A673 (cell line): ENCODE data around the gene IFT52. TPM values are rescaled to one million over a fixed set of nuclear protein-coding genes. Genes with fewer than 3 reads are reported as not detected.

Experiments used
- BruUV-seq: library from RNA; stranded (reverse); fragments of 400-500 nt; replicated peaks from 2 replicates; lab custom pipeline; 2021; lab: Mats Ljungman, UMichigan
- CTCF ChIA-PET: fragments of 300-600 bp; sonication (Branson Sonifier 250); formaldehyde crosslinking; loops from one replicate; lab custom pipeline; 2022; ENCODE audit warnings: antibody characterized with exemption; lab: Charles Lee
- POLR2A ChIA-PET: fragments of 300-600 bp; sonication (Branson Sonifier 250); formaldehyde crosslinking; loops from one replicate; lab custom pipeline; 2022; ENCODE audit warnings: antibody characterized with exemption; ENCODE audit not compliant: low non-redundant PET; lab: Charles Lee
- DNase-seq: peaks from one replicate; pipeline ENCODE4 v3.0.0-alpha.2; 2015; ENCODE audit warnings: low spot score
- H3K27ac ChIP-seq: fragments of 200-600 bp; sonication (generic); 2 replicates; pipeline ENCODE4 v1.5.1; 2016; ENCODE audit warnings: mixed run types, low read depth, mild to moderate bottlenecking, mixed read lengths, antibody characterized with exemption, low read length; ENCODE audit not compliant: poor library complexity, severe bottlenecking
- H3K27me3 ChIP-seq: fragments of 200-600 bp; sonication (generic); replicated peaks from 2 replicates; pipeline ENCODE4 v1.6.1; 2017; ENCODE audit warnings: mixed run types, low read depth, mild to moderate bottlenecking, mixed read lengths, antibody characterized with exemption, low read length; ENCODE audit not compliant: insufficient read depth, poor library complexity
- H3K36me3 ChIP-seq: fragments of 200-600 bp; sonication (generic); 2 replicates; pipeline ENCODE4 v1.6.1; 2016; ENCODE audit warnings: mixed run types, mild to moderate bottlenecking, mixed read lengths, antibody characterized with exemption, low read length; ENCODE audit not compliant: insufficient read depth, poor library complexity, severe bottlenecking
- H3K4me1 ChIP-seq: fragments of 200-600 bp; sonication (generic); 2 replicates; pipeline ENCODE4 v1.6.1; 2017; ENCODE audit warnings: mixed run types, mild to moderate bottlenecking, mixed read lengths, antibody characterized with exemption, low read length; ENCODE audit not compliant: insufficient read depth, poor library complexity, severe bottlenecking
- H3K4me3 ChIP-seq: fragments of 200-600 bp; sonication (generic); 2 replicates; pipeline ENCODE4 v1.5.1; 2016; ENCODE audit warnings: low read depth, mixed run types, mild to moderate bottlenecking, mixed read lengths, low read length; ENCODE audit not compliant: poor library complexity, severe bottlenecking
- H3K9me3 ChIP-seq: fragments of 200-600 bp; sonication (generic); 2 replicates; pipeline ENCODE4 v1.6.1; 2016; ENCODE audit warnings: mixed run types, low read depth, mild to moderate bottlenecking, mixed read lengths, antibody characterized with exemption, low read length; ENCODE audit not compliant: poor library complexity, severe bottlenecking
- EZH2 ChIP-seq: fragments of 200-600 bp; sonication (generic); IDR thresholded peaks from 2 replicates; pipeline ENCODE4 v1.6.1; 2017; ENCODE audit warnings: borderline replicate concordance, low read depth, mild to moderate bottlenecking, mixed read lengths, antibody characterized with exemption, low read length; ENCODE audit not compliant: poor library complexity, severe bottlenecking
- intact Hi-C: fragments of 100-400 bp; cut with micrococcal nuclease; formaldehyde crosslinking; loops from one replicate; pipeline ENCODE4 v1.10.0; 2022; ENCODE audit not compliant: unreplicated experiment
- total RNA-seq: library from RNA; stranded (reverse); gene quantifications from 2 replicates; pipeline ENCODE4 v1.2.3, GENCODE V29; 2021
- TF ChIP-seq, protein P1 (sequence below): fragments of 300-800, 200-600 bp; sonication (generic); conservative IDR thresholded peaks from 2 replicates; pipeline ENCODE4 v1.5.1; 2017; ENCODE audit warnings: low read depth, mild to moderate bottlenecking, antibody characterized with exemption, low read length, moderate library complexity, mixed read lengths

The IFT52 gene
- total RNA-seq, 1 experiment from 2014 or later = 44.3 TPM

DNA sequence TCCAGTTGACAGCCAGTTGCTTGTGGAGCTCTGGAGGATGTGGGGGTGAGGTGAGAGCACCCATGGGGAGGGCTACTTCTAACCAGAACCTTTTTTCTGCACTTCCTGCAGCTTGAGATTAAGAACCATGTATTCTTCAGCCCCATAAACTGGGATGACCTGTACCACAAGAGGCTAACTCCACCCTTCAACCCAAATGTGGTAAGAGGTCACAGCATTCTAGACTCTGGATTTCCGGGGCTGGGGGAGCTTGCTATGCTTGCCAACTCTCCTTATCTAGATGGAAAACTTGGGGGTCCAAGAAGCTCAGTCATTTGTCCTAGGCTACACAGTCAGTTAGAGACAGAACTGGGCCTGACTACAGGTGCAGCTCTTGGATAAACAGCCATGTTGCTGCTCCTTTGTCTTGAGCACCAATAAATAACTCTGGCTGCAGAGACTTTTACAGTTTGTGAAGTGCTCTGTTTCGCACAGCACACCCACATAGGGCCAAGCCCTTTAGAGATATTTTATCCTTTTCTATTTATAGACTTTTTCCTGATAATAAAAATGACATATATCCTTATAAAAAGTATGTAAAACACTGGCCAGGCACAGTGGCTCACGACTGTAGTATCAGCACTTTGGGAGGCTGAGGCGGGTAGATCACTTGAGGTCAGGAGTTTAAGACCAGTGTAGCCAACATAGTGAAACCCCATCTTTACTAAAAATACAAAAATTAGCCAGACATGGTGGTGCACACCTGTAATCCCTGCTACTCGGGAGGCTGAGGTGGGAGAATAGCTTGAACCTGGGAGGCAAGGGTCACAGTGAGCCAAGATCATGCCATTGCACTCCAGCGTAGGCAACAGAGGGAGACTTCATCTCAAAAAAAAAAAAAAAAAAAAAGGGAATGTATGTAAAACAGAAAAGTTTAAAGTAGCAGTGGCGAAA is 10.6 kb upstream of the IFT52 start:
- H3K27me3 ChIP-seq = no peaks in the 10 kb centered on the region
- POLR2A ChIA-PET = no interaction called here
- H3K9me3 ChIP-seq = no peaks in the 10 kb centered on the region
- no peak for TF ChIP-seq EZH2
- TF ChIP-seq, protein P1, sequence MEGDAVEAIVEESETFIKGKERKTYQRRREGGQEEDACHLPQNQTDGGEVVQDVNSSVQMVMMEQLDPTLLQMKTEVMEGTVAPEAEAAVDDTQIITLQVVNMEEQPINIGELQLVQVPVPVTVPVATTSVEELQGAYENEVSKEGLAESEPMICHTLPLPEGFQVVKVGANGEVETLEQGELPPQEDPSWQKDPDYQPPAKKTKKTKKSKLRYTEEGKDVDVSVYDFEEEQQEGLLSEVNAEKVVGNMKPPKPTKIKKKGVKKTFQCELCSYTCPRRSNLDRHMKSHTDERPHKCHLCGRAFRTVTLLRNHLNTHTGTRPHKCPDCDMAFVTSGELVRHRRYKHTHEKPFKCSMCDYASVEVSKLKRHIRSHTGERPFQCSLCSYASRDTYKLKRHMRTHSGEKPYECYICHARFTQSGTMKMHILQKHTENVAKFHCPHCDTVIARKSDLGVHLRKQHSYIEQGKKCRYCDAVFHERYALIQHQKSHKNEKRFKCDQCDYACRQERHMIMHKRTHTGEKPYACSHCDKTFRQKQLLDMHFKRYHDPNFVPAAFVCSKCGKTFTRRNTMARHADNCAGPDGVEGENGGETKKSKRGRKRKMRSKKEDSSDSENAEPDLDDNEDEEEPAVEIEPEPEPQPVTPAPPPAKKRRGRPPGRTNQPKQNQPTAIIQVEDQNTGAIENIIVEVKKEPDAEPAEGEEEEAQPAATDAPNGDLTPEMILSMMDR = no peak
- intact Hi-C loops = no loop called here
- no peaks in the 10 kb centered on the region for H3K4me1 ChIP-seq
- no peak overlapping the region for H3K27ac ChIP-seq
- H3K4me3 ChIP-seq = no peak overlapping the region
- CTCF ChIA-PET = no interaction called here
- BruUV-seq = no TSS peak
- no peaks in the 10 kb centered on the region for H3K36me3 ChIP-seq
- no peak for DNase-seq

DNA sequence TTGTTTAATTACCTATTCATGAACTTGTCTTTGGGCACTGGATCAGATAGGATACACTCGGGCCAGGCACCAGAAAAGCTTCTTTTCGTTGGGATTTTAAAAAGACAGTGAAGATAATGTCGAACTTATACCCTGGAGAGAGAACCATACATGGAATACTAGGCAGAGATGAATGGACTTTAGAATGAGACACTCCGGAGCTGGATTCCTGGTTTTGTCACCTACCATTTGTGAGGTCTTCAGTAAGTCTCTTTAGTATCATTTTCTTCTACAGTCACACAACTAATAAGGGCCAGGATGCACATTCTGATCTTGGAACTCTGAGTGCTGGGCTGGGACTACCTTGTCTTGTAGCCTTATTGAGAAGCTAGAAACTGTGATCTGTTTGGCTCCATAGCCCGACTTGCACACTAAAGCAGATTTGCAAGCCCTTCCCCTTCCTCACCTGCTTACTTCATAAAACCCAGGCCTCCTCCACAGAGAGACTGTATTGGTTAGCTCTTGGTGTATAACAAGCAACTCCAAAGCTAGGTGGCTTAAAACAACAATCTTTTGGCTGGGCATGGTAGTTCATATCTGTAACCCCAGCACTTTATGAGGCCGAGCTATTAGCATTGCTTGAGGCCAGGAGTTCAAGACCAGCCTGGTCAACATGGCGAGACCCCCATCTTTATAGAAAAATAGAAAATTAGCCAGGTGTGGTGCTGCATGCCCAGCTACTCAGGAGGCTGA is 7.4 kb upstream of the IFT52 start:
- intact Hi-C loops = no loop called here
- POLR2A ChIA-PET = no interaction called here

DNA sequence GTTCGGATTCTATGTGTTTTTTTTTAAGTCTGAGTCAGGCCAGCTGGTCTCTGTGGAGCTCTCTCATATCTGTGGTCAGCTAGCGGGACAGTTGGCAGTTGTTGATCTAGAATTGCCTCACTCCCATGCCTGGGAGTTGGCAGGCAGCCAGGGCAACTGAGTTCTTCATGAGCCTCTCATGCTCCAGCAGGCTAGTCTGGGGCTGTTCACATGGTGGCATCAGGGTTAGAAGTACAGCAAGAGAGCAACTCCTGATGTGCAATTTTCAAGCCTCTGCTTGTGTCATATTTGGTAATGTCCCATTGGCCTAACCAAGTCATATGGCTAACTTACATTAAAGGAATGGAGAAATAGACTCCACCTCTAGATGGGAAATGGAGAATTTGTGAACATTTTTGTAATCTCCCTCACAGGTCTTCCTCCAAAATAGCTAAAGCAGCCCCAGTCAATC is 6.7 kb upstream of the IFT52 start:
- Histone ChIP-seq H3K27me3 (no peaks in the 10 kb centered on the region), H3K9me3 (no peaks in the 10 kb centered on the region), H3K4me3 (no peak overlapping the region), H3K27ac (no peak overlapping the region), H3K4me1 (no peaks in the 10 kb centered on the region), H3K36me3 (no peaks in the 10 kb centered on the region)
- CTCF ChIA-PET = no interaction called here
- POLR2A ChIA-PET = no interaction called here
- DNase-seq = no peak
- intact Hi-C loops = no loop called here
- TF ChIP-seq, protein P1 = no peak
- no peak for TF ChIP-seq EZH2
- no TSS peak for BruUV-seq

More for the DNA sequence above, 7.4 kb upstream of the IFT52 start:
- no peaks in the 10 kb centered on the region for H3K27me3 ChIP-seq
- H3K36me3 ChIP-seq = no peaks in the 10 kb centered on the region
- TF ChIP-seq, protein P1 = no peak
- no peak for TF ChIP-seq EZH2
- no peak for DNase-seq
- CTCF ChIA-PET = no interaction called here
- H3K9me3 ChIP-seq = no peaks in the 10 kb centered on the region
- no peak overlapping the region for H3K4me3 ChIP-seq
- H3K4me1 ChIP-seq = no peaks in the 10 kb centered on the region
- no TSS peak for BruUV-seq
- H3K27ac ChIP-seq = no peak overlapping the region
